Measurements from ENCODE around the gene R3HDM4.

DNA sequence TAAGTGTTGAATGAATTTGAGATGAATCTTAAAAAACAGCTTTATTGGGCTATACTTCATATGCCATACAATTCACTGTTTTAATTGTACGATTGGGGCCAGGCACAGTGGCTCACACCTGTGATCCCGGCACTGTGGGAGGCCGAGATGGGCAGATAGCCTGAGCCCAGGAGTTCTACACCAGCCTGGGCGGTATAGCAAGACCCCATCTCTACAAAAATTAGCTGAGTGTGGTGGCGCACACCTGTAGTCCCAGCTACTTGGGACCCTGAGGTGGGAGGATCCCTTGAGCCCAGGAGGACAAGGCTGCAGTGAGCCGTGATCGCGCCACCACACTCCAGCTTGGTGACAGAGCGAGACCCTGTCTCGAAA is 23.1 kb upstream of the R3HDM4 start:
- TF ChIP-seq GATA2 (IDR thresholded peaks at IDR 0.05; ENCODE audit: low read depth, low read length) (no peak), GATA3 (IDR thresholded peaks at IDR 0.05; ENCODE audit: low read depth, low read length) (no peak)

All from SH-SY5Y (cell line).